GM10266 (cell line): ENCODE data around the gene SHISA3.

ENCODE experiments used
- DNase-seq: peaks from one replicate; pipeline ENCODE4 v3.0.0; 2012; ENCODE audit errors: extremely low spot score
- TF ChIP-seq, protein P1 (sequence below): IDR thresholded peaks from 2 replicates; pipeline ENCODE4 v1.5.1; 2012; ENCODE audit warnings: mild to moderate bottlenecking, low read depth; ENCODE audit not compliant: control insufficient read depth, insufficient read depth; ENCODE audit errors: missing control alignments

SHISA3 gene

GRCh38 chr4:42391981-42392380 lies 5.3 kb upstream of the SHISA3 start:
- DNase-seq = no peak
- TF ChIP-seq, protein P1, sequence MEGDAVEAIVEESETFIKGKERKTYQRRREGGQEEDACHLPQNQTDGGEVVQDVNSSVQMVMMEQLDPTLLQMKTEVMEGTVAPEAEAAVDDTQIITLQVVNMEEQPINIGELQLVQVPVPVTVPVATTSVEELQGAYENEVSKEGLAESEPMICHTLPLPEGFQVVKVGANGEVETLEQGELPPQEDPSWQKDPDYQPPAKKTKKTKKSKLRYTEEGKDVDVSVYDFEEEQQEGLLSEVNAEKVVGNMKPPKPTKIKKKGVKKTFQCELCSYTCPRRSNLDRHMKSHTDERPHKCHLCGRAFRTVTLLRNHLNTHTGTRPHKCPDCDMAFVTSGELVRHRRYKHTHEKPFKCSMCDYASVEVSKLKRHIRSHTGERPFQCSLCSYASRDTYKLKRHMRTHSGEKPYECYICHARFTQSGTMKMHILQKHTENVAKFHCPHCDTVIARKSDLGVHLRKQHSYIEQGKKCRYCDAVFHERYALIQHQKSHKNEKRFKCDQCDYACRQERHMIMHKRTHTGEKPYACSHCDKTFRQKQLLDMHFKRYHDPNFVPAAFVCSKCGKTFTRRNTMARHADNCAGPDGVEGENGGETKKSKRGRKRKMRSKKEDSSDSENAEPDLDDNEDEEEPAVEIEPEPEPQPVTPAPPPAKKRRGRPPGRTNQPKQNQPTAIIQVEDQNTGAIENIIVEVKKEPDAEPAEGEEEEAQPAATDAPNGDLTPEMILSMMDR = no peak

DNA sequence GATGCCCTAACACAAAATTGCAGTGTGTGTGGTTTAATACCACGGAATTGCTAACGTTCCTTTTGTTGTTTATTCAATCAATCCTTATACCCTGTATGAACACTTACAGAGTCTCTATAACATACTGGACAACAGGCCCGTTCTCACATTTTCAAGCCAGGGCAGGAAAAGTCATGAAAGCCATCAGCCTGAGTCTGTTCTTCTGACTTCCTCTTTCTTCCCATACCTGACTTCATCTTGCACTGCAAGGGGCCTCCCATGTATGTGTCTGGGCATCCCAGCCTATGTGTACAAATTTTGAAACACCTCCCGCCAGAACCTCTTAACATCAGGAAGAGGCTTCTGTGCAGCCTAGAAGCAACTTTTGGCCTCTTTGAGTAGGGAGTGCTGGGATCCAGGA lies 4.9 kb upstream of the SHISA3 start:
- TF ChIP-seq, protein P1 = no peak
- no peak for DNase-seq

GRCh38 chr4:42395595-42395994 lies 1.7 kb upstream of the SHISA3 start:
- TF ChIP-seq, protein P1 = no peak

DNA sequence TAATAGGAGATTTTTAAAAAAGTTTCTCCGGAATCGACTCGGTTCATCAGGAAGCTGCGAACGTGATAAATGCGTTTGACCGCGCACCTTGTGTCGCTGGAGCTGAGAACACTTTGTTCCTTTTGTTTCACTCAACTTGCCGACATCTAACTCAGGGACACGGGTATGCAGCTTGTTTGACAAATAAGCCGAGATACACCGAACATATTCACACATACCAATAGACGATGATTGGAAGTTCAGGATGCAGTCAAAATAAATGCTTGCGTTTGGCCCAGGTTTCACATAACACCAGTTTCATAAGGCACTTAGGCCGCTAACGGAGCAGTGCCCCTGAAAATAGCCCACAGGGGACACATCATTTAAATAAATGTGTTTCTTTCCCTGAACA lies 932 bp upstream of the SHISA3 start:
- TF ChIP-seq, protein P1 = no peak
- no peak for DNase-seq

More at GRCh38 chr4:42395595-42395994, 1.7 kb upstream of the SHISA3 start:
- no peak for DNase-seq

GRCh38 chr4:42397635-42398170 lies 415 bp downstream of the SHISA3 start:
- TF ChIP-seq, protein P1 = no peak
- DNase-seq = no peak

- no peak for DNase-seq
- TF ChIP-seq, protein P1 = no peak
Measured at GRCh38 chr4:42398171-42398870, 1.0 kb downstream of the SHISA3 start.

GRCh38 chr4:42398871-42399331 lies 1.6 kb downstream of the SHISA3 start:
- DNase-seq = no peak
- TF ChIP-seq, protein P1 = no peak
